HG02938 (cell line): ENCODE data around the gene IL18RAP.
A peak's percentile ranks its signal among the peaks of the same experiment; 100 is the strongest.

Experiments used
- ATAC-seq: cut with Tn5 transposase; IDR thresholded peaks from one replicate; pipeline ENCODE4 v1.9.1; 2021; ENCODE audit warnings: mild to moderate bottlenecking, moderate library complexity; ENCODE audit not compliant: unreplicated experiment

Gene IL18RAP

GRCh38 chr2:102422910-102423309 is at the start of gene IL18RAP:
TSS of gene IL18RAP (plus strand) at chr2:102423160. CDS start at chr2:102423278, 118 bp downstream.
- no peak for ATAC-seq

DNA sequence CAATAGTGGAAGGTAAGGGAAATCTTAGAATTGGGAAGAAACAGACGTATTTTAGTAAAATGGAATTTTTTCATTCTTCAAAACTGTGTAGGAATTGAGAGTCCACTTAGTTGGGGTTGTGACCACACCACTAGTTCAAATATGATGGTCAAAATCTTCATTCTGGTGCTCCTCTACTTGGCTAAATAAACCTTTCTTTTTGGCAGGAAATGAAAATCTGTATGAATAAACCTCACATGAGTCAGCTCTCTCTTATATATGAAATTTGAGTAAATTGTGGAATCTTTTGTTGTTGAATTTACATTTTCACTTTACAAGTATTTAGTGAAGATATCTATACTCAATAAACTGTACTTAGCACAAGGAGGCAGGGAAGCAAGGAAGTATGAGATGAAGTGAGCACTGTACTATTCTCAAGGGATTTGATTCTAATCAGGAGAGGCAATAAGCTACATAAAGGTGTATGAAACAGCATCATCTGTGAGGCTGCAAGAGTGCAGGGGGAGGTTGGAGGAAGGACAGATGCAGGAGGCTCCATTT is 46.8 kb upstream of the IL18RAP start:
- no peak for ATAC-seq

DNA sequence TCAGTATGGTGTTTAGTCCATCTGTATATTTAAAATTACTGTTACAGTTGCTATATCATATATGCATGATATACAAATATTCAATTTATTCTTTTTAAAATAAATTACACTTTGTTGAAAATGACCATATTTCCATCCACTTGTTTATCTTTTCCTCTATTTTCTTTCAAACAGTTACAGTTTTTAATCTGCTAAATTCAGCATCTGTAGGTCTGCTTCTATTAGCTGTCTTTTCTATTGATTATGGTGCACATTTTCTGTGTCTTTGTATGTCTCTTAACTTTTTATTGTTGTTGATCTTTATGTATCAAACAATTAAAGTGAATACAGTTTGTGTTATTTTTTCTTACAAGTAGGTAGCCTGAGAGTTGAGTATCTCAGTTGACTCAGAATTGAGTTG is 39.2 kb upstream of the IL18RAP start:
- ATAC-seq: no peak

GRCh38 chr2:102385522-102385921 is 37.4 kb upstream of the IL18RAP start:
- ATAC-seq: no peak

DNA sequence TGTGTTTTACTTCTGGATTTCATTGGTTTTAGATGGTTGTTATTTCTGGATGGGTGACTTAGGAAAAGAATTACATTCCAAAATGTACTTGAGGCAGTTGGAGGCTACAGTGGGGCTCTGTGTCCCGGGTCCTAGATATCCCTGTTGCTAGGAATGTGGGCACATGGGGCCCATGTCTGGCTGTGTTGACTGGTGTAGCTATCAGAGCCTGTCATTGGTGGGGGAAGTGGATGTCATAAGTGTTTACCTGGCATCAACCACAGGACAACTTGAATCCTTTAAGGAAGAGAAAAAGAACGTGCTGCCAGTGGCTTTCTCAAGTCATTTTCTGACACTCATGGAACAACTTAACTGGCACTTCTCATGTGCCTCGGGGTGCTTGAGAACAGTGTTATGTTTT is 37.0 kb upstream of the IL18RAP start:
- ATAC-seq: no peak

DNA sequence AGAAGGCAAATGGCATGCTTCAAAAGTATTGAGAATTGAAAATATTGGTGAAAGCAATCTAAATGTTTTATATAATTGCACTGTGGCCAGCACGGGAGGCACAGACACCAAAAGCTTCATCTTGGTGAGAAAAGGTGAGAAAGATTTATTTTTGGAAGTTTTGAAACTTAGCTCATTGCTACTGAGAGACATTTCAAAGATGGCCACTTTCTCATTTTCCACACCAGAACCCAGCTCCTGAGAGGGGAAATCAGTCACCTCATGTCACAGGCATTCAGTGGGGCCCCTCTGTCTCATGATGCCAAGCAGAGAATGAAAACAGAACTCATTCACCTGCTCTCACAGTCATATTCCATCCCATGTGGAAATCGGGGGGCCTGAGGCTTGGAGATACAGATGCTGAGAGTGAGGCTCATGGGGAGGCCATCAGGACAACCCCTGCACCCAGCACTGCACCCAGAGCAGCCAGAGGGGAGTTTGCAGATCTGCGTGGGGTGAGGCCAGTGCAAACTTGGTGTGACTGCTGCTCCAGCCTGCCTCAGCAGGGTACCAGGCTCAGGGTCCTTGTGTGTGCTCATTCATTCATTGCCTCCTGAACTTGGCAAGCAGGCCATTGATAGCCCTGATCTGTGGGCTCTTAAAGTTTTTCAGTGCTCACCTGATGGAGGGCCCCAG is 36.0 kb upstream of the IL18RAP start:
- ATAC-seq: no peak

- no peak for ATAC-seq
Observed at GRCh38 chr2:102387763-102388546, 35.0 kb upstream of the IL18RAP start.

GRCh38 chr2:102391565-102391964 is 31.4 kb upstream of the IL18RAP start:
- ATAC-seq: no peak

GRCh38 chr2:102392096-102392495 is 30.9 kb upstream of the IL18RAP start:
- ATAC-seq: no peak

DNA sequence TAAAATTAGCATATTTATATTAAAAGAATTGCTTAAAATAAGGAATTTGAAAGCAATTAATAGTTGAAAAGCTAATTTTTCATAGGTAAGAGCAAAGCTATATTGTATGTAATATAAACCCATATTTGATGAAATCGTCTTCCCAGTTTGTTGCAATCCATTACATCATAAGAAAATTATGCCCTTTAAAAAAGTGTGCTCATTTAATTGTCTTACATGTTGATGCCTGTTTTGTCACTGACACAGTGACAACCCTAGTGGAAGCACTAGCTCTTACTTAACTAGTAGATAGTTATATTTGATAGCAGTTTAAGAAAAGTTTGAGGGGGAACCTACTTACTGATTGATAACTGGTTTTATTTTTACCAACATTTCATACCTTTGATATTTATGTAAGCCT is 30.0 kb upstream of the IL18RAP start:
- no peak for ATAC-seq

DNA sequence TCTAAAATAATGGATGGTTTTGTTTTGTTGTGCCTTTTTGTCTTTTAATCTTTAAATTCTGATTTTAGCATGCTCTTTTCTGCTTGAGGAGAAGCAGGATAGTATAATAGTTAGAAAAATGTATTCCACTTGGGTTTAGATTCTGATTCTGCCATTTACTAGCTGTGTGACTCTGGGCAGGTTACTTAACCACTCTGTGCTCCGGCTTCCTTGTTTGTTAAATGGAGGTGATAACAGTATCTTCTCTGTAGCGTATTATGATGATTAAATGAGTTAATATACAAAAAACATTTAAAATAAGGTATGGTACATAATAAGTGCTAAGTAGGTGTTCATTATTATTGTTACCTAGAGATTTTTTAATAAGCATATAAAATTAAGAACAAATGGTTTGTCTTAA is 26.9 kb upstream of the IL18RAP start:
- no peak for ATAC-seq

DNA sequence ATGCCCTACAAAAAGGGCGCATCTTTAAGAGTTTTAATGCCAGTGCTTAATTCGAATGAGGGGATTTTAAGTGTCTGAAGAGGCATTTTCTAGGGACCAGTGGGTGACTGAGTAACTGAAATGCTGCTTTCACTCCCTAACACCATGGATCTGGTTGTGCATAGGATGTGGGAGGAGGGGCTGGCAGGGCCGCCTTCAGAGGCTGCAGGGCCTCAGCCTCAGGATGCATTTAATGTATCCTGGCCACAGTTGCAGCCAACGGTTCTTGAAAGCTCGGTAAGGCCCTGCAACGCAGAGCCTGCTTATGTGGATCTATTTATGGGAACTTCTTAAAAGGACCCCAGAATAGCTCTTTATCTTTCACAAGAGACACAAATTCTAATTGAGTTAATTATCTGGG is 25.8 kb upstream of the IL18RAP start:
- ATAC-seq: no peak

DNA sequence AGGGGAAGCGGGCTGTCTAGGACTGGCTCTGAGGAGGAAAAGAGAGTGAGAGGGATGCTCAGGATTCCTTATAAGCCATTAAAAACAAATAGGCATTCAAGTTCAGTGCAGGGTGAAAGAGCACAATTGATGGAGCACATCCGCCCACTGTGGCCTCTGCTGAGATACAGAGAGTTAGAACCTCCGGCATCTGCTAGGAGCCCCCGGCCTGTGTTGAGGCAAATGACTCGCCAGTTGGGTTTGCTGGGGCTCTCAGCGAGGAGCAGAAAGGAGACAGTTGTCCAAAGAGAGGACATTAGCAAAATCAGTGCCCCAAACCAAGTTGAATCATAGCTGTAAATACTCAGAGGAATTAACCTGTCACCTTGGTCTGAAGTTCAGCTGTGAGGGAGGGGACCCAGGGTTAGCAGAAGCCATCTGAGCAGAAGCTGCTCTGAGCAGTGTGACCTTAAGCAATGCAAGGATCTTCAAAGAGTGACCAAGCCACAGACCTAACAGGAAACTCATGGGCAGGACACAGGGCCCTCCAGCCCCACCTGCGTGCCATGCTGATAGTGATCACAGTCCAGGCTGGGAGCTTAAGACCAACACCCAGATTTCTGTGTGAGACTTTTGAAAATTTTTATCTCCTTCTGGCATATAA is 23.3 kb upstream of the IL18RAP start:
- no peak for ATAC-seq

DNA sequence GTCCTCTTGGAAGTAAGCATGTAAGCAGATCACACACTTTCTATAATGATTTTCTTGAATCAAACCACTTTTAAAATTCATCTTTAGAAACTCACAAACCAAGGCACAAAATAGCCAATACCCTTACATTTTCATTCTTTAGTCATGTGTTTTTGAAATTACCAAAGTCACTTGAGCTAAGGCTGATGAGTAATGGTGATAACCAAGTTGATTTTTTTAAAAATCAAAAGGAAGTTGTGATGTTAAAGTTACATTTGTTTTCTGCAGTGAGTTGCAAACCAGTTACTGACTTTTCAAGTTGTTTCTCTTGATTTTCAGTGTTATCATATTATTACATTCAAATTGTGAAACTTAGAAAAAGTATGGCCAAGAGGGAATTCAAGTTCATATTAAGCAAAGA is 21.5 kb upstream of the IL18RAP start:
- ATAC-seq: no peak

GRCh38 chr2:102401865-102402264 is 21.1 kb upstream of the IL18RAP start:
- ATAC-seq: no peak

GRCh38 chr2:102410952-102411351 is 12.0 kb upstream of the IL18RAP start:
- no peak for ATAC-seq

DNA sequence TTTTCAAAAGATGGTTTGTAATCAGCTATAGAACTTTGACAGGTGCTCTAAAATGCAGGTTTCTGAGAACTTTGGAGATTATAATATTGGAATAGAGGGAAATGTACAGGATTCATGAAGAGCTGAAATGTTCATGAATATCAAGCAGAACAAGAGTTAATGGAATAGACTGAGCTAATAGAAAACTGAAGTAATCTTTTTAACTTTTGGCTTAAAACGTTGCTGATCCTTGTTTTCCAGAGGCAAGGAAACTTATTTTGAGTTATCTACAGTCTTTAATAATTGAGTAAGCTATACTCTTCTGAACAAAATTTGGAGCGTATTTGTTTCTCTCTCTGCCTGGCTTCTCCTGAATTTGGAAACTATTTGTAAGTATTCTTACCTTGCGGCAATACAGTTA is 10.8 kb upstream of the IL18RAP start:
- ATAC-seq: no peak

- ATAC-seq: peak; percentile 71
Observed at GRCh38 chr2:102417946-102418345, 5.0 kb upstream of the IL18RAP start.

GRCh38 chr2:102418421-102418961 is 4.5 kb upstream of the IL18RAP start:
- ATAC-seq: peak; percentile 94

GRCh38 chr2:102420290-102420689 is 2.7 kb upstream of the IL18RAP start:
- no peak for ATAC-seq
